Measurements from ENCODE around the gene NETO2. TPM values are rescaled to one million over a fixed set of nuclear protein-coding genes. Genes with fewer than 3 reads are reported as not detected.

Gene NETO2
- total and polyA plus RNA-seq, 2 donors from 2014 or later = 1.4 to 4.8 TPM

GRCh38 chr16:47047524-47048203 lies 96.1 kb downstream of the NETO2 start:
- H3K9ac ChIP-seq (ENCODE audit: low read length in 3 of 3) = no peak overlapping the region
- no peak overlapping the region for H3K27ac ChIP-seq (ENCODE audit: low read depth in 2 of 2, low read length in 2 of 2)
- DNase-seq = no peak
- no peaks in the 10 kb centered on the region for H3K4me1 ChIP-seq (ENCODE audit: control insufficient read depth in 2 of 3, insufficient read depth in 2 of 3, low read depth in 1 of 3, low read length in 3 of 3)
- H3K36me3 ChIP-seq (ENCODE audit: control insufficient read depth in 2 of 3, insufficient read depth in 3 of 3, low read length in 3 of 3) = no peaks in the 10 kb centered on the region
- no peaks in the 10 kb centered on the region for H3K27me3 ChIP-seq (ENCODE audit: control insufficient read depth, insufficient read depth, low read length)
- H3K4me3 ChIP-seq (ENCODE audit: low read length in 3 of 3) = no peak overlapping the region
- H3K9me3 ChIP-seq (ENCODE audit: control insufficient read depth in 2 of 3, insufficient read depth in 1 of 3, low read length in 3 of 3) = no peaks in the 10 kb centered on the region
- no peak for TF ChIP-seq CTCF (IDR thresholded peaks at IDR 0.05; ENCODE audit: borderline replicate concordance, extremely low read depth, insufficient read depth)
- FAIRE-seq = no peak
- intact Hi-C loops (cut with DNase I) = no loop called here

GRCh38 chr16:47046726-47047523 lies 96.8 kb downstream of the NETO2 start:
- H3K27ac ChIP-seq (ENCODE audit: low read depth in 2 of 2, low read length in 2 of 2) = no peak overlapping the region
- FAIRE-seq (no peak), DNase-seq (no peak)
- intact Hi-C loops (cut with DNase I) = no loop called here
- no peak for TF ChIP-seq CTCF (IDR thresholded peaks at IDR 0.05; ENCODE audit: borderline replicate concordance, extremely low read depth, insufficient read depth)
- no peak overlapping the region for H3K4me3 ChIP-seq (ENCODE audit: low read length in 3 of 3)
- H3K9me3 ChIP-seq (ENCODE audit: control insufficient read depth in 2 of 3, insufficient read depth in 1 of 3, low read length in 3 of 3) = no peaks in the 10 kb centered on the region
- no peak overlapping the region for H3K9ac ChIP-seq (ENCODE audit: low read length in 3 of 3)
- no peaks in the 10 kb centered on the region for H3K36me3 ChIP-seq (ENCODE audit: control insufficient read depth in 2 of 3, insufficient read depth in 3 of 3, low read length in 3 of 3)
- no peaks in the 10 kb centered on the region for H3K27me3 ChIP-seq (ENCODE audit: control insufficient read depth, insufficient read depth, low read length)
- H3K4me1 ChIP-seq (ENCODE audit: control insufficient read depth in 2 of 3, insufficient read depth in 2 of 3, low read depth in 1 of 3, low read length in 3 of 3) = no peaks in the 10 kb centered on the region

- Histone ChIP-seq H3K9ac (ENCODE audit: low read length in 3 of 3) (no peak overlapping the region), H3K9me3 (ENCODE audit: control insufficient read depth in 2 of 3, insufficient read depth in 1 of 3, low read length in 3 of 3) (no peaks in the 10 kb centered on the region), H3K27ac (ENCODE audit: low read depth in 2 of 2, low read length in 2 of 2) (no peak overlapping the region), H3K4me1 (ENCODE audit: control insufficient read depth in 2 of 3, insufficient read depth in 2 of 3, low read depth in 1 of 3, low read length in 3 of 3) (no peaks in the 10 kb centered on the region), H3K4me3 (ENCODE audit: low read length in 3 of 3) (no peak overlapping the region), H3K27me3 (ENCODE audit: control insufficient read depth, insufficient read depth, low read length) (no peaks in the 10 kb centered on the region), H3K36me3 (ENCODE audit: control insufficient read depth in 2 of 3, insufficient read depth in 3 of 3, low read length in 3 of 3) (no peaks in the 10 kb centered on the region)
- intact Hi-C loops (cut with DNase I) = no loop called here
- FAIRE-seq (no peak), DNase-seq (peak in 1 of 5 donors; percentile 8)
- no peak for TF ChIP-seq CTCF (IDR thresholded peaks at IDR 0.05; ENCODE audit: borderline replicate concordance, extremely low read depth, insufficient read depth)
Measured at GRCh38 chr16:47045459-47045858, 98.3 kb downstream of the NETO2 start.
